ENCODE measurements around the gene ARID4A.
A peak's percentile ranks its signal among the peaks of the same experiment; 100 is the strongest.
"Not testable (repeated sequence)": the region's sequence is repeated elsewhere in the genome, so short reads cannot be mapped to it uniquely, and the experiment has no call there.

Gene ARID4A

GRCh38 chr14:58294201-58294600 lies 4.2 kb upstream of the ARID4A start:
- no peak for DNase-seq (ENCODE audit: low read depth in 3 of 3)

- no peak for DNase-seq (ENCODE audit: low read depth in 3 of 3)
These were observed 1.6 kb upstream of the ARID4A start for GRCh38 chr14:58296726-58297125.

GRCh38 chr14:58297412-58297761 lies 968 bp upstream of the ARID4A start:
- DNase-seq (ENCODE audit: low read depth in 3 of 3), result no peak

- DNase-seq (ENCODE audit: low read depth in 3 of 3), result peak; percentile 96 to 97 (median 96)
These were observed 436 bp upstream of the ARID4A start for GRCh38 chr14:58297762-58298476.

GRCh38 chr14:58299401-58300330 lies 1.3 kb downstream of the ARID4A start:
- no peak for DNase-seq (ENCODE audit: low read depth in 3 of 3)

GRCh38 chr14:58301416-58301815 lies 3.1 kb downstream of the ARID4A start:
- DNase-seq (ENCODE audit: low read depth in 3 of 3), result no peak

- DNase-seq (ENCODE audit: low read depth in 3 of 3), result no peak
These were observed 7.4 kb downstream of the ARID4A start for GRCh38 chr14:58305730-58306129.

- DNase-seq (ENCODE audit: low read depth in 3 of 3), result no peak
These were observed 9.4 kb downstream of the ARID4A start for GRCh38 chr14:58307597-58308316.

- DNase-seq (ENCODE audit: low read depth in 3 of 3), result no peak
These were observed 10.7 kb downstream of the ARID4A start for GRCh38 chr14:58309086-58309485.

- no peak for DNase-seq (ENCODE audit: low read depth in 3 of 3)
These were observed 15.3 kb downstream of the ARID4A start for GRCh38 chr14:58313699-58314098.

GRCh38 chr14:58315606-58316005 lies 17.3 kb downstream of the ARID4A start:
- no peak for DNase-seq (ENCODE audit: low read depth in 3 of 3)

- DNase-seq (ENCODE audit: low read depth in 3 of 3), result no peak
These were observed 28.7 kb downstream of the ARID4A start for GRCh38 chr14:58327019-58327418.

GRCh38 chr14:58331111-58331510 lies 32.8 kb downstream of the ARID4A start:
- peak; percentile 67 to 76 (median 73) for DNase-seq (ENCODE audit: low read depth in 3 of 3)

GRCh38 chr14:58332561-58332960 lies 34.2 kb downstream of the ARID4A start:
- no peak for DNase-seq (ENCODE audit: low read depth in 3 of 3)

- DNase-seq (ENCODE audit: low read depth in 3 of 3), result not testable (repeated sequence)
These were observed 41.3 kb downstream of the ARID4A start for GRCh38 chr14:58339666-58340065.

- DNase-seq (ENCODE audit: low read depth in 3 of 3), result no peak
These were observed 42.9 kb downstream of the ARID4A start for GRCh38 chr14:58341152-58341748.

GRCh38 chr14:58343535-58343934 lies 45.2 kb downstream of the ARID4A start:
- not testable (repeated sequence) for DNase-seq (ENCODE audit: low read depth in 3 of 3)

GRCh38 chr14:58353516-58354299 lies 55.4 kb downstream of the ARID4A start:
- no peak for DNase-seq (ENCODE audit: low read depth in 3 of 3)

GRCh38 chr14:58354808-58355207 lies 56.5 kb downstream of the ARID4A start:
- DNase-seq (ENCODE audit: low read depth in 3 of 3), result no peak

GRCh38 chr14:58356268-58356667 lies 57.9 kb downstream of the ARID4A start:
- DNase-seq (ENCODE audit: low read depth in 3 of 3), result no peak

GRCh38 chr14:58362272-58362671 lies 63.9 kb downstream of the ARID4A start:
- DNase-seq (ENCODE audit: low read depth in 3 of 3), result not testable (repeated sequence)

All from stimulated activated CD4-positive, alpha-beta T cell treated with anti-CD3 and anti-CD28 coated beads, TNF-alpha, amount 100 ng/mL, for 48 hours (primary cell).